Epidermal melanocyte (primary cell): Measurements from ENCODE around the gene SYNE4.

Experiments used
- DNase-seq: peaks from one replicate; pipeline ENCODE4 v3.0.0; 2011; ENCODE audit warnings: low spot score; ENCODE audit not compliant: insufficient read length

The SYNE4 gene

GRCh38 chr19:36026091-36026876, 17.7 kb upstream of the SYNE4 start:
- no peak for DNase-seq

DNA sequence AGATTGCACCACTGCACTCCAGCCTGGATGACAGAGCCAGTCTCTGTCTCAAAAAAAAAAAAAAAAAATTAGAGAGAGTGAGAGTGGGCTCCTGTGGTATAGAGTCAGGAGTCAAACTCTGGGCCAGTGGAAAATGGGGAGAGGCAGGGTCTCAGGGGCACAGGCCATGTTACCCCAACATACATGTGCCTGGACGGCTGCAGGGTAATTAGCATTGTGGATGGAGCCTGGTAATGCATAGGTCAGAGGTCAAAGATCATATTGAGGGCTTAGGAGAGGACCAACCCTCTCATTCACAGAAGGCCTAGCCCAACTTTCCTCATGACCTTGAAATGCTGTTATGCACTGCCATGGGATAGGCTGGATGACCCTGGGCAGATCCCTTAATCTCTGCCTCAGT, 16.9 kb upstream of the SYNE4 start:
- DNase-seq = no peak

DNA sequence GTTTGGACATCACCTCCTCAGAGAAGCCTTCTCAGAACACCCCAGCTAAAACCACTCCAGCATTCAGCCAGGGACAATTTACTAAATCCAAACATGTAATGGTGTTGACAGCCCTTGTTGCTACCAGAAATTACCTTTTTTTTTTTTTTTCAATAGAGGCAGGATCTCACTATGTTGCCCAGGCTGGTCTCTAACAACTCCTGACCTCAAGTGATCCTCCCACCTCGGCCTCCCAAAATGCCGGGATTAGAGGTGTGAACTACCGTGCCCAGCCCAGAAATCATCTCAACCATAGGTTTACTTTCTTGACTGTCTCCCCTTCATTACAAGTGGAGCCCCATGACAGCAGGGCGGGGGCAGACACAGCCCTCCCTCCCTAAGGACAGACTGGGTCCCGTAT, 14.8 kb upstream of the SYNE4 start:
- DNase-seq = no peak

DNA sequence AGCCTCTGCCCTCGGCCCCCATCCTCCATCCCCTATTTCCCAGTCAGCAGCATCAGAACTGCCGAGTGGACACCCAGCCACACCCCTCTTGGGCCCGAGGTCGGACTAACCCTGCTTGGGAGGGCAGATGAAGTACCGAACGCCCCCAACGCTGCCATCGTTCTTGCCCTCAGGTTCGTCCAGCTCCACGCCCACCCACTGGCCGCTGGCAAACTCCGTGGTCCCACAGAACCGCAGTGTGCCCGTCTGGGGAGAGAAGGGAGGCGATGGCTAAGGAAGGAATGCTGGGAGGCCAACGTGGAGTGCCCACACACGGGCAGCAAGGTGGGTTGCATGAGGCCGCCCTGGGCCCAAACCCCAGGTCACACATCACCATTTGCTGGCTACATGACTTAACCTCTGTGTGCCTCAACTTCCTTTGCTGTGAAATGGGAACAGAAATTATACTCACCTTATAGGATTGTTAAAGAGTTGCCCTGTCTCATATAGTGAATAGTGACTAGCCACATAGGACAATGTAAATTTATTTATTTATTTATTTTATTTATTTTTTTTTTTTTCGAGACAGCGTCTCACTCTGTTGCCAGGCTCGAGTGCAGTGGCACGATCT, 10.6 kb upstream of the SYNE4 start:
- no peak for DNase-seq

GRCh38 chr19:36014012-36014924, 5.7 kb upstream of the SYNE4 start, which contains the start of gene ALKBH6:
TSS of gene ALKBH6 (minus strand) at chr19:36014213. CDS start at chr19:36013397, 816 bp downstream.
- peak; percentile 100 for DNase-seq

DNA sequence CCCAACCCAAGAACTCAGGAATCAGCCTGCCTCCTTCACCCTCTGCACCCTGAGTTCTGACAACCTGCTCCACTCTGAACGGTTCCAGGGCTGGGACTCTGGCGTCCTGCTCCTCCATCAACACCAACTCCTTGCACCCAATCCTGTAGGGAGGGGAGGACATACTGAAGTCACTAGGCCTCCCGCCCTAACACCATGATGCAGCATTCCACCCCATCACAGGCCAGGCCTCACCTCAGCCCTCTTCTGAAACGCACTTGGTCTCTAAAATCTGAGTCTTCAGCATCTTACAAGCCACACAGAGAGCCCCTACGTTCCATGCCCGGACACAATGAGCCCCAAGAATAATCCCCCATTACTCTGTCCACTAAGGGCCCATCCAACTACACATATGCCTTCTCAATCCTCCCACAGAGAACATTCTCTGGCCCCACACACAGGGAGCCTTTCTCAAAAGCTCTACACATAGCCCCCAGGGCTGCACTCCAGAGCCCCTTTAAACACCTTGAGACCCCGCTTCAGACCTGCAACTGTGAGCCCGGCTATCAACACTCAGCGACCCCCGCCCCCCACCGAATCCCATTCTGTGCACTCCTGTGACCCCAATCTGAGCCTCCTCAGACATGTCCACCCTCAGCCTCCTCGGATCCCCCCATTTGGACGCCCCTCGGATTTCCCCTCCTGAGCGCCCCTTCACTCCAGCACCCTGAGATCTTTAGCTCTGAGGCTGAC, 4.8 kb upstream of the SYNE4 start:
- no peak for DNase-seq

- no peak for DNase-seq
These were observed 1.8 kb upstream of the SYNE4 start for GRCh38 chr19:36010402-36010801.

- no peak for DNase-seq
These were observed 1.2 kb upstream of the SYNE4 start for GRCh38 chr19:36009633-36010379.

GRCh38 chr19:36009220-36009619, 607 bp upstream of the SYNE4 start:
- DNase-seq = no peak

DNA sequence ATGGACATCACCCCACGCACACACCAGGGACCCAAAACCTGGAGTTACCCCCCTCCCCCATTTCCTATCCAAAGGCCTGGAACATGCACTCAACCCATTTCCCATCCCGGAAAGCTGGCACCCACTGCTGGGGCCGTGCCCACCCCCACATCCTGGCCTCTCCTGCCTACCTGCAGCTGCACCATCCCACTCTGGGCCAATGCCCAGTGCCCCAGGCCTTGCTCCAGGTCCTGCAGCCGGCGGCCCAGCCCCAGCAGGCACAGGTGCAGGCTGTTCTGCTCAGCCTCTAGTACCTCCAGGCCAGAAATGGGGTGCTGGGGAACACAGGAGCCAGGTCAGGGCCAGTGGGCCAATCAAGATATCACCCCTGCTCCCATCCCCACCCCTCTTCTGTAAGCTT, 1.7 kb downstream of the SYNE4 start:
- DNase-seq = no peak

- no peak for DNase-seq
These were observed 5.3 kb downstream of the SYNE4 start for GRCh38 chr19:36003284-36003683.

GRCh38 chr19:36001605-36002004, 7.0 kb downstream of the SYNE4 start:
- no peak for DNase-seq

GRCh38 chr19:35996777-35997176, 11.8 kb downstream of the SYNE4 start:
- peak; percentile 16 for DNase-seq

DNA sequence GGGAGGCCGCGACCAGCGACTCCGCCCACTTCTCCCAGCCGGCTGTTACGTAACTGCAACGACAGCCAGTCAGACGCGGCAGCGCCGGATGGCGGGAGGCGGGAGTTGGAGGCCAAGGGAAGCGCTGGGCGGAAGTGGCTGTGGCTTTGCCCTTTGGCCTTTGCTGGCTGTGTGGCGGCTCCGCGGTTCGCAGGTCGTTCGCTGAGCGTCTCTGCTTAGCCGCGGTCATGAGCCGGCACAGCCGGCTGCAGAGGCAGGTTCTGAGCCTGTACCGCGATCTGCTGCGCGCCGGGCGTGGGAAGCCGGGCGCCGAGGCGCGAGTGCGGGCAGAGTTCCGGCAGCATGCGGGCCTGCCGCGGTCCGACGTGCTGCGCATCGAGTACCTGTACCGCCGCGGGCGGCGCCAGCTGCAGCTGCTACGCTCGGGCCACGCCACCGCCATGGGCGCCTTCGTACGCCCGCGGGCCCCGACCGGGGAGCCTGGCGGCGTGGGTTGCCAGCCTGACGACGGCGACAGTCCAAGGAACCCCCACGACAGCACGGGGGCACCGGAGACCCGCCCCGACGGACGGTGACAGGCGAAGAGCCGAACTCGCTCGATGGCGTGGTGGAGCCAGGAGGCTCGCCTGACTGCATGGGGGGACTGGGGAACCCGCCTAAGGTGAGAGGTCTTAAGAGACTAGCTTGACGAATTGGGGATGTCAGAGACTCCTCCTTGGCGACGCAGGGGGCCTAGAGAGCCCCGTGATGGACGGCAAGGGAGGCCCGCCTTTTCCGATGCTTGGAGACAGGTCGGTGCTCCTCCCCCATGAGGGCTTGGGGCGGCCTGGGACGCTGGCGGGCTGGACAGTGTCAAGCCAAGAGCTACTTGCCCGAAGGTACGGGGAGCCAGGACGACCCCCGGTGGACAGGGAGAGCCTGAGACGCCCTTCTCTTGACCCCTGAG, 13.3 kb downstream of the SYNE4 start, which contains the start of gene SDHAF1:
TSS of gene SDHAF1 (plus strand) at position 141 of the 946 bp plus-strand sequence. CDS start at position 228, 87 bp downstream.
- DNase-seq = peak; percentile 99

GRCh38 chr19:35993923-35994598, 14.6 kb downstream of the SYNE4 start:
- DNase-seq = peak; percentile 11

DNA sequence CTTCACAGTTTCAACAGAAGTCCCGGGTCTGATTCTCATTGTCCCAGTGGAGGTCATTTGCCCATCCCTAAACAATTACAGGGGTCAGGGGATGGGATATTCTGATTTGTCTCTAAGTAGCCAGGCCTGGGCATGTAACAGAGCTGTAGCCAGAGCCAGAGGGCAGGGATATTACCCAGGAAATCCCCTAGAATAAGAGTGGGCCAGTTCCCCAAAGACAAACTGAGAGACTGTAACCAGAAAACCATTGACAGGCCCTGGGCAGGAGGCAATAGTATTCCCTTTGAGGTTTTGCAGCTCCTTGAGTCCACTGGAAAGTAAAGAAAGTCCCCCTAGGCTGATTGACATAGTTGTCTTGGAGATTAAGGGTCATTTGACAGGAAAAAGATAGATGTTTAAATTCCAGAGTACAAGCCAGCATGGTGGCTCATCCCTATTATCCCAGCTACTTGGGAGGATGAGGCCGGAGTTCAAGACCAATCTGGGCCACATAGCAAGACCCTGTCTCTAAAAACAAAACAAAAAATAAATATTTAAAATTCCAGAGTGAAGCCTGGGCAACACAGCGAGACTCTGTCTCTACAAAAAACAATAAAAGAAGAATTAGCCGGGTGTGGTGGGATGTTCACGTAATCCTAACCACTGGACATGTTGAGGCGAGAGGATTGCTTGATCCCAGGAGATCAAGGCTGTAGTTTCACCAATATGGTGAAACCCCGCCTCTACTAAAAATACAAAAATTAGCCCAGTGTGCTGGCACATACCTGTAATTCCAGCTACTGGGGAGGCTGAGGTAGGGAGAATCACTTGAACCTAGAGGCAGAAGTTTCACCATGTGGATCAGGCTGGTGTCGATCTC, 15.5 kb downstream of the SYNE4 start:
- peak; percentile 8 for DNase-seq

DNA sequence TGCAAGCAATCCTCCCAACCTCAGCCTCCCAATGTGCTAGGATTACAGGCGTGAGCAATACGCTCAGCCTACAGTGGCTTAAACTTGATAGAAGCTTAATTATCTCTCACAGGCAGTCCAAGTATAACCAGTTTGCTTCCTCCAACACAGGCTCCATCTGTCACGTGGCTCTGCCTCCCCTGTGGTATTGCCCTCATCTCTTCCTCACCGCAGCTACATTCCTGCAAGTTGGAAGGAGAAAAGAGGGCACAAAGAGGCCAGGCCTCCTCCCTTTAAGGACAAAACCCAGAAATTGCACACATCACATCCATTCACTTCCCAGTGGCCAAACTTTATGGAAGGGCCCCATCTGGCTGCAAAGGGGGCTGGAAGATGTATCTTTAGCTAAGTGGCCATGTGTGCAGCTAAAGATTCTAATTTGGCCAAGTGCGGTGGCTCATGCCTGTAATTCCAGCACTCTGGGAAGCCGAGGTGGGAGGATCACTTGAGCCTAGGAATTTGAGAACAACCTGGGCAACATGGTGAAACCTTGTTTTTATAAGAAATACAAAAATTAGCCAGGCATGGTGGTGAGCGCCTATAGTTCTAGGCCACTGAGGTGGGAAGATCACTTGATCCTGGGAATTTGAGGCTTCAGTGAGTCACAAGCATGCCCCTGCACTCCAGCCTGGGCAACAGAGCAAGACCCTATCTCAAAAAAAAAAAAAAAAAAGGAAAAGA, 16.7 kb downstream of the SYNE4 start:
- DNase-seq = peak; percentile 14
